Cardiac fibroblast (primary cell): ENCODE measurements around the gene XYLT2.

Experiments
- DNase-seq, 2 donors: peaks; one replicate each; pipeline versions ENCODE4 v3.0.0 to v3.0.0-alpha.2; 2010; ENCODE audit warnings: low read depth in 2 of 2
- H3K4me3 ChIP-seq, 2 donors: replicated peaks in 1 of 2; 1 replicate in 1 of 2; 2 replicates in 1 of 2; pipeline ENCODE4 v1.5.1; 2011; ENCODE audit warnings: low read depth in 2 of 2, low read length in 2 of 2, mild to moderate bottlenecking in 2 of 2, moderate library complexity in 1 of 2
- CTCF ChIP-seq: IDR thresholded peaks from one replicate; pipeline ENCODE4 v1.5.1; 2011; ENCODE audit warnings: low read depth, mild to moderate bottlenecking, low read length, inconsistent platforms

Gene XYLT2

GRCh38 chr17:50349243-50349600, 3.3 kb downstream of the XYLT2 start:
- TF ChIP-seq CTCF, result no peak
- DNase-seq, result no peak
- no peak overlapping the region for H3K4me3 ChIP-seq

GRCh38 chr17:50350733-50351132, 4.8 kb downstream of the XYLT2 start:
- H3K4me3 ChIP-seq, result no peak overlapping the region
- DNase-seq, result no peak
- TF ChIP-seq CTCF, result no peak

- no peak for TF ChIP-seq CTCF
- H3K4me3 ChIP-seq, result no peak overlapping the region
- DNase-seq, result no peak
Measured at GRCh38 chr17:50352072-50352692, 6.3 kb downstream of the XYLT2 start.

- TF ChIP-seq CTCF, result no peak
- H3K4me3 ChIP-seq, result no peak overlapping the region
- no peak for DNase-seq
Measured at GRCh38 chr17:50352693-50353599, 7.0 kb downstream of the XYLT2 start.

GRCh38 chr17:50353600-50354195, 7.8 kb downstream of the XYLT2 start:
- no peak overlapping the region for H3K4me3 ChIP-seq
- no peak for TF ChIP-seq CTCF
- no peak for DNase-seq

GRCh38 chr17:50354198-50354597, 8.3 kb downstream of the XYLT2 start:
- H3K4me3 ChIP-seq, result no peak overlapping the region
- DNase-seq, result no peak
- TF ChIP-seq CTCF, result no peak
